ENCODE results near the gene TUB. TPM values are rescaled to one million over a fixed set of nuclear protein-coding genes. Genes with fewer than 3 reads are reported as not detected.

Gene TUB
- total and polyA plus RNA-seq, 2 of the 8 experiments (the other 6 are each of a cell fraction or from before 2014, with no cell fraction given), result 15.3 to 31.3 TPM

- Histone ChIP-seq H3K23me2 (ENCODE audit: low read depth, low read length) (no peaks in the 10 kb centered on the region), H2AK5ac (ENCODE audit: low read depth, low read length) (no peak overlapping the region), H4K91ac (replicated peaks; ENCODE audit: insufficient read length, low read length) (no peak overlapping the region), H4K5ac (ENCODE audit: insufficient read length, low read depth, low read length) (no peak overlapping the region), H2AFZ (ENCODE audit: low read length) (no peak overlapping the region), H3K14ac (ENCODE audit: insufficient read length) (no peak overlapping the region), H2BK20ac (ENCODE audit: low read length) (no peak overlapping the region), H3K4me3 (ENCODE audit: extremely low read depth in 1 of 4, insufficient read depth in 2 of 4, low read depth in 3 of 4, low read length in 4 of 4) (no peak overlapping the region), H3K9me3 (ENCODE audit: insufficient read depth in 2 of 2, low read depth in 1 of 2, low read length in 1 of 2) (no peaks in the 10 kb centered on the region), H3K9ac (replicated peaks in 1 of 4; ENCODE audit: extremely low read depth in 1 of 4, low read depth in 3 of 4, low read length in 3 of 4) (no peak overlapping the region), H3K79me2 (ENCODE audit: control insufficient read depth in 1 of 2, insufficient read depth in 2 of 2, low read length in 2 of 2) (no peaks in the 10 kb centered on the region), H3K4ac (replicated peaks; ENCODE audit: insufficient read length, low read depth, low read length) (no peak overlapping the region), H2BK5ac (ENCODE audit: low read depth, low read length) (no peak overlapping the region), H3K4me1 (replicated peaks in 1 of 4; ENCODE audit: control insufficient read depth in 3 of 4, insufficient read depth in 4 of 4, low read length in 3 of 4) (peaks cover 0 to 17% (median 7%) of the 10 kb centered on the region in 4 experiments; a peak in 6 of 7 replicates), H3K36me3 (ENCODE audit: control insufficient read depth in 2 of 4, insufficient read depth in 4 of 4, low read length in 3 of 4) (no peaks in the 10 kb centered on the region), H3K56ac (replicated peaks; ENCODE audit: insufficient read length, low read depth, low read length) (no peak overlapping the region), H2BK120ac (replicated peaks; ENCODE audit: low read depth, low read length) (no peak overlapping the region), H3K4me2 (ENCODE audit: insufficient read depth in 1 of 2, low read depth in 2 of 2, low read length in 2 of 2) (no peak overlapping the region), H3K27ac (ENCODE audit: low read depth, low read length) (no peak overlapping the region), H3K27me3 (replicated peaks in 1 of 4; ENCODE audit: control insufficient read depth in 3 of 4, extremely low read depth in 1 of 4, insufficient read depth in 3 of 4, low read length in 3 of 4) (no peaks in the 10 kb centered on the region; a peak in 2 of 7 replicates), H3K79me1 (ENCODE audit: low read depth, low read length) (no peaks in the 10 kb centered on the region), H3K23ac (ENCODE audit: insufficient read length) (no peak overlapping the region), H4K20me1 (replicated peaks in 1 of 2; ENCODE audit: control insufficient read depth in 1 of 2, insufficient read depth in 2 of 2, low read length in 2 of 2) (no peaks in the 10 kb centered on the region), H2BK15ac (ENCODE audit: low read length) (peak overlapping the region; percentile 73; the same call in 1 of the 2 replicates), H4K8ac (ENCODE audit: extremely low read depth, insufficient read depth, low read length) (peak overlapping the region; percentile 39; the same call in 1 of the 2 replicates), H3K18ac (ENCODE audit: extremely low read depth, low read length) (no peak overlapping the region; the same call in 1 of the 2 replicates), H2BK12ac (ENCODE audit: low read depth, low read length) (no peak overlapping the region)
- POLR2A ChIA-PET (ENCODE audit: partially characterized antibody), result interaction anchor here (0.7 kb wide), 1 partner anchor 54 kb away, joined by 3 read pairs; no protein-coding TSS in a partner anchor
- DNase-seq (ENCODE audit: low read depth in 1 of 2, low spot score in 2 of 2), result peak in 1 of 2 experiments; percentile 41
- CTCF ChIA-PET (ENCODE audit: partially characterized antibody), result interaction anchor here (0.6 to 5.2 kb wide), 16 partner anchors 9 to 117 kb away, joined by 3 to 106 read pairs (median 8); no protein-coding TSS in a partner anchor
- 76% methylated on average over 13 of the region's 13 CpGs; no CpG with 5 or more reads in 1 of the 2 experiments for WGBS, 2 experiments (ENCODE audit: extremely low coverage in 1 of 2, insufficient coverage in 1 of 2, insufficient read length in 1 of 2, insufficient replicate concordance in 2 of 2, low coverage in 1 of 2, low lambda C conversion rate in 2 of 2, missing lambda C conversion rate in 1 of 2)
- FAIRE-seq, result no peak
- TF ChIP-seq HDAC2 (IDR thresholded peaks at IDR 0.05; ENCODE audit: borderline replicate concordance in 1 of 2, low read depth in 2 of 2, low read length in 2 of 2) (no peak), RXRA (IDR thresholded peaks at IDR 0.05; ENCODE audit: insufficient read depth, low read depth, low read length) (no peak), POU5F1 (IDR thresholded peaks at IDR 0.05; ENCODE audit: low read depth, low read length) (no peak), SUZ12 (IDR thresholded peaks at IDR 0.05; ENCODE audit: low read length) (no peak), RAD21 (IDR thresholded peaks at IDR 0.05 in 1 of 2, conservative IDR thresholded peaks at IDR 0.05 in 1 of 2; ENCODE audit: low read depth in 2 of 2, low read length in 2 of 2) (no peak), E2F6 (IDR thresholded peaks at IDR 0.05) (no peak), PHF8 (conservative IDR thresholded peaks at IDR 0.05; ENCODE audit: low read depth, low read length) (no peak), USF2 (IDR thresholded peaks at IDR 0.05; ENCODE audit: low read length) (no peak), SP1 (IDR thresholded peaks at IDR 0.05; ENCODE audit: low read depth, low read length) (no peak), GABPA (IDR thresholded peaks at IDR 0.05; ENCODE audit: borderline replicate concordance, insufficient read depth, low read length) (no peak)
Measured at GRCh38 chr11:8067929-8068575, 13.0 kb upstream of the TUB start.
